ENCODE results near the gene ZNF398.

DNA sequence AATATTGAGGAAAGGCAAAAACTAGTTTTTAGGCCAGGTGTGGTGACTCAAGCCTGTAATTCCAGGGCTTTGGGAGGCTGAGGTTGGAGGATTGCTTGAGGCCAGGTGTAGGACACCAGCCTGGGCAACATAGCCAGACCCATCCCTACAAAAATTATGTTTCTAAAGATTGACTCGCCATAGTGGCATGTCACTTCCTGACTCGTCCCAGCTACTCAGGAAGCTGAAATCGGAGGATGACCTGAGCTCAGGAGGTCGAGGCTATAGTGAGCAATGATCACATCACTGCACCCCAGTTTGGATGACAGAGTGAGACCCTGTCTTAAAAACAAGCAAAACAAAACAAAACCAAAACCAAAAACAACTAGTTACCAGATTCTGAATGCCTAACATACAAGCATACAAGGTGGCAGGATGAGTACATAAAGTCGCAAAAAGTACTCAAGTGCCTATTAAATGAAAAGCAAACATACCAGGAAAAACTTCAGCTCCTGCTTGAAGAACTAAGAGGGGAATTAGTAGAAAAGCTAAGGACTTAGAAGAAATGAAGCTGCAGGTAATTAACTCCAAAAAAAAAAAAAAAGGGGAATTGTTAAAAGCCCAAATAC lies 14.1 kb downstream of the ZNF398 start:
- TF ChIP-seq, protein P1, sequence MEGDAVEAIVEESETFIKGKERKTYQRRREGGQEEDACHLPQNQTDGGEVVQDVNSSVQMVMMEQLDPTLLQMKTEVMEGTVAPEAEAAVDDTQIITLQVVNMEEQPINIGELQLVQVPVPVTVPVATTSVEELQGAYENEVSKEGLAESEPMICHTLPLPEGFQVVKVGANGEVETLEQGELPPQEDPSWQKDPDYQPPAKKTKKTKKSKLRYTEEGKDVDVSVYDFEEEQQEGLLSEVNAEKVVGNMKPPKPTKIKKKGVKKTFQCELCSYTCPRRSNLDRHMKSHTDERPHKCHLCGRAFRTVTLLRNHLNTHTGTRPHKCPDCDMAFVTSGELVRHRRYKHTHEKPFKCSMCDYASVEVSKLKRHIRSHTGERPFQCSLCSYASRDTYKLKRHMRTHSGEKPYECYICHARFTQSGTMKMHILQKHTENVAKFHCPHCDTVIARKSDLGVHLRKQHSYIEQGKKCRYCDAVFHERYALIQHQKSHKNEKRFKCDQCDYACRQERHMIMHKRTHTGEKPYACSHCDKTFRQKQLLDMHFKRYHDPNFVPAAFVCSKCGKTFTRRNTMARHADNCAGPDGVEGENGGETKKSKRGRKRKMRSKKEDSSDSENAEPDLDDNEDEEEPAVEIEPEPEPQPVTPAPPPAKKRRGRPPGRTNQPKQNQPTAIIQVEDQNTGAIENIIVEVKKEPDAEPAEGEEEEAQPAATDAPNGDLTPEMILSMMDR (conservative IDR thresholded peaks at IDR 0.05; ENCODE audit: low read length): no peak
- no peak for TF ChIP-seq EZH2phosphoT487 (IDR thresholded peaks at IDR 0.05; ENCODE audit: borderline replicate concordance, low read depth, low read length)

Data from OCI-LY7 (cell line).